GM20000 (cell line): ENCODE data around the gene MRGPRX3.
"Not testable (repeated sequence)": the region's sequence is repeated elsewhere in the genome, so short reads cannot be mapped to it uniquely, and the experiment has no call there.

Source experiments
- DNase-seq: peaks from one replicate; pipeline ENCODE4 v3.0.0; 2012; ENCODE audit warnings: low spot score
- CTCF ChIP-seq: IDR thresholded peaks from 2 replicates; pipeline ENCODE4 v1.5.1; 2012; ENCODE audit warnings: mild to moderate bottlenecking, control low read depth; ENCODE audit errors: extremely low read depth, missing control alignments

Gene MRGPRX3

GRCh38 chr11:18105802-18106574 lies 26.4 kb upstream of the MRGPRX3 start, which contains the start of gene SAAL1:
Gene SAAL1, minus strand, starts transcription at chr11:18106082. Its CDS starts 41 bp downstream, at chr11:18106041.
- DNase-seq, result peak; percentile 90
- peak; percentile 81 for TF ChIP-seq CTCF

GRCh38 chr11:18106688-18107087 lies 25.7 kb upstream of the MRGPRX3 start:
- no peak for TF ChIP-seq CTCF
- DNase-seq, result no peak

GRCh38 chr11:18108254-18108653 lies 24.1 kb upstream of the MRGPRX3 start:
- no peak for TF ChIP-seq CTCF

GRCh38 chr11:18111005-18111404 lies 21.4 kb upstream of the MRGPRX3 start:
- TF ChIP-seq CTCF, result no peak
- no peak for DNase-seq

More at GRCh38 chr11:18108254-18108653, 24.1 kb upstream of the MRGPRX3 start:
- DNase-seq, result no peak

GRCh38 chr11:18115360-18116127 lies 16.8 kb upstream of the MRGPRX3 start:
- peak; percentile 88 for DNase-seq
- TF ChIP-seq CTCF, result peak; percentile 58

- DNase-seq, result not testable (repeated sequence)
Observed at GRCh38 chr11:18121331-18121828, 11.0 kb upstream of the MRGPRX3 start.

GRCh38 chr11:18131115-18131514 lies 1.3 kb upstream of the MRGPRX3 start:
- DNase-seq, result not testable (repeated sequence)

GRCh38 chr11:18135308-18135707 lies 2.9 kb downstream of the MRGPRX3 start:
- no peak for DNase-seq
- no peak for TF ChIP-seq CTCF
